ENCODE measurements around the gene PRKG1.
"Not testable (repeated sequence)": the region's sequence is repeated elsewhere in the genome, so short reads cannot be mapped to it uniquely, and the experiment has no call there.

Gene PRKG1

DNA sequence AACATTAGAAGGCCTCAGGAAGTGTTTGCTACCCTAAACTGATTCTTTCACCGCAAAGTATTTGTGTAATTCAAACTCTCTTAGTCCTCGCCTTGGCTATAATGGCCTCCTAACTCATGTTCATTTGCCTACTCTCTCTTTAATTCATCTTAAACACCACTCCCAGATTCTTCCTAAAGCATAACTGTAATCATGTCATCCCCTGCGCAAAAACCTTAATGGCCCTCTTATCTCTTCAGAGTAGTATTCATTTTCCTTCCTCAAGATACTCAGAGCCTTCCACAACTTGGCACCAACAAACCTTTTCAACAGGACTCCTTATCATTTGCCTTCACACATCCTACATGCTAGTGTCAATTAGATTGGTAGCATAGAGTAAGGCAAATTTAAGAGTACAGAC is 582.2 kb downstream of the PRKG1 start:
- DNase-seq (ENCODE audit: low spot score): no peak

GRCh38 chr10:51658000-51658399 is 583.7 kb downstream of the PRKG1 start:
- no peak for DNase-seq (ENCODE audit: low spot score)

- DNase-seq (ENCODE audit: low spot score): no peak
Observed at GRCh38 chr10:51659344-51659743, 585.1 kb downstream of the PRKG1 start.

- DNase-seq (ENCODE audit: low spot score): no peak
Observed at GRCh38 chr10:51663086-51663485, 588.8 kb downstream of the PRKG1 start.

GRCh38 chr10:51666456-51666855 is 592.2 kb downstream of the PRKG1 start:
- no peak for DNase-seq (ENCODE audit: low spot score)

- DNase-seq (ENCODE audit: low spot score): peak; percentile 3
Observed at GRCh38 chr10:51667678-51668335, 593.5 kb downstream of the PRKG1 start.

GRCh38 chr10:51668336-51668689 is 594.0 kb downstream of the PRKG1 start:
- no peak for DNase-seq (ENCODE audit: low spot score)

GRCh38 chr10:51669041-51669440 is 594.8 kb downstream of the PRKG1 start:
- DNase-seq (ENCODE audit: low spot score): no peak

GRCh38 chr10:51672039-51672535 is 597.8 kb downstream of the PRKG1 start:
- DNase-seq (ENCODE audit: low spot score): no peak

GRCh38 chr10:51675088-51675487 is 600.8 kb downstream of the PRKG1 start:
- DNase-seq (ENCODE audit: low spot score): no peak

GRCh38 chr10:51679841-51680240 is 605.6 kb downstream of the PRKG1 start:
- no peak for DNase-seq (ENCODE audit: low spot score)

- no peak for DNase-seq (ENCODE audit: low spot score)
Observed at GRCh38 chr10:51683031-51683691, 608.9 kb downstream of the PRKG1 start.

DNA sequence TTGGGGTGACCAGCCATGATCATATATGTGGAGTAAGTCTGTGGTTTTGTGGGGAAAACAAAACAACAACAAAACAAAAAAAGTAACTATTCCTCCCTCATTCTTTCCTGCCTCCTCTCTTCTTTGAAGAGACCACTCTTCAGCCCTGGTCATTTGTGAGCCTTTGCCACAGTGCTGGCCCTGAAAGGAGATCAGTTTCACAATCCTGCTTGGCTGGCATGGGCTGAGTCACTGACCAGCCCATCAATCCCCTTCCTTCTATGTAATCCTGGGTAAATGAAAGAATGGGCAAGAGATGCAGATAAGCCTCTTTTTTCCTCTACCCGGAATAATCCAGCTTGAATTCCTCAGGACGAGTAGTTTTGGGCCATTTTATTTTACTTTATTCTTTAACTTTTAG is 611.5 kb downstream of the PRKG1 start:
- no peak for DNase-seq (ENCODE audit: low spot score)

DNA sequence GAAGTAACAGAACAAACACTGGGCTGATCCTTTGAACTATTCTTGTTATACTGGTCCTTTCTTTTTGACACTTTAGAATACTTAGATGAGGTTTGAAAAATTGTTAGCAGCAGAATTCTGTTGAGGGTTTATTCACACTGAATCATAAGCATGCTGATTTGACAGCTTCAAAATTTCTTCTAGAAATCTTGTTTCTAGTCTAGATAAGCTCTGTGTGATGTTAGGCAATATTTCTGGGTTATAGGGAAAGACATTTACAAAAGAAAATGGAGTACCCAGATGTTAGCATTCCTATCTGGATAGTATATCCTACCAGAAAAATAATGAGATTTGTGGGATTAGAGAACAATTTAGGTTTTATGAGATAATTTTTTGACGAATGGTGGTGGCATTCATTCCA is 613.0 kb downstream of the PRKG1 start:
- no peak for DNase-seq (ENCODE audit: low spot score)

DNA sequence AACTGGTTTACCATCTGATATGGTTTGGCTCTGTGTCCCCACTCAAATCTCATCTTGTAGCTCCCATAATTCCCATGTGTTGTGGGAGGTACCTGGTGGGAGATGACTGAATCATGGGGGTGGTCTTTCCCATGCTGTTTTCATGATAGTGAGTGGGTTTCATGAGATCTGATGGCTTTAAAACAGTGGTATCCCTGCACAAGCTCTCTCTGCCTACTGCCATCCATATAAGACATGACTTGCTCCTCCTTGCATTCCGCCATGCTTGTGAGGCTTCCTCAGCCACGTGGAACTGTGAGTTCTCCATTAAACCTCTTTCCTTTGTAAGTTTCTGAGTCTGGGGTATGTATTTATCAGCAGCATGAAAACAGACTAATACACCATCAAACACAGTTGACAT is 614.5 kb downstream of the PRKG1 start:
- DNase-seq (ENCODE audit: low spot score): not testable (repeated sequence)

GRCh38 chr10:51689536-51689935 is 615.2 kb downstream of the PRKG1 start:
- DNase-seq (ENCODE audit: low spot score): no peak

DNA sequence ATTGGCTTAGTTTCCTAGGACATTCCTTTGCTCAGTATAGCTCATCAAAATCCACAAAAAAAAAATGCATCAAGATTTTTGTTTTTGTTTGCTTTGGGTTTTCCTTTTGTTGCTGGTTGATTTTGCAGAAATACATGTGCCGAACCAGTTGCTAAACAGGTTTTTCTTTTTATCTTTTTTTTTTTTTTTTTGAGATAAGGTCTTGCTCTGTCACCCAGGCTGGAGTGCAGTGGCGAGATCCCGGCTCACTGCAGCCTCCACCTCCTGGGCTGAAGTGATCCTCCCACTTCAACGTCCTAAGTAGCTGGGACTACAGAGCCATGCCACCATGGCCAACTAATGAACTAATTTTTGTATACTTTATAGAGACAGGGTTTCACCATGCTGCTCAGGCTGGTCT is 616.8 kb downstream of the PRKG1 start:
- no peak for DNase-seq (ENCODE audit: low spot score)

GRCh38 chr10:51694086-51694768 is 619.9 kb downstream of the PRKG1 start:
- no peak for DNase-seq (ENCODE audit: low spot score)

GRCh38 chr10:51696251-51696650 is 622.0 kb downstream of the PRKG1 start:
- no peak for DNase-seq (ENCODE audit: low spot score)

GRCh38 chr10:51698473-51699063 is 624.3 kb downstream of the PRKG1 start:
- no peak for DNase-seq (ENCODE audit: low spot score)

- no peak for DNase-seq (ENCODE audit: low spot score)
Observed at GRCh38 chr10:51699145-51699474, 624.8 kb downstream of the PRKG1 start.

GRCh38 chr10:51699475-51700227 is 625.4 kb downstream of the PRKG1 start, which contains the start of gene CSTF2T:
CSTF2T (minus strand) TSS chr10:51699595; CDS start chr10:51699549, 46 bp downstream.
- peak; percentile 94 for DNase-seq (ENCODE audit: low spot score)
